ENCODE results near the gene TCF3.

DNA sequence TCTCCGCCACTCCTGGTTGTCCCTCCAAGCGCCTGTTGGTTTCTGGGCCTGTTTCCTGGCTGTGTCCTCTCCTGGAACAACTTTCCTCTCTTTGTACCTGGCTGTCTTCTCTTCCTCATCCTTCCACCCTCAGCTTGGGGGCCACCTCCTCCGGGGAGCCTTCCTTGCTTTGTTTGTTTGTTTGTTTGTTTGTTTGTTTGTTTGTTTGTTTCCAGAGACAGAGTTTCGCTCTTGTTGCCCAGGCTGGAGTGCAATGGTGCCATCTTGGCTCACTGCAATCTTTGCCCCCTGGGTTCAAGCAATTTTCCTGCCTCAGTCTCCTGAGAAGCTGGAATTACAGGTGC, 6.6 kb upstream of the TCF3 start:
- no peak for TF ChIP-seq POLR2AphosphoS5 (IDR thresholded peaks at IDR 0.05; ENCODE audit: low read depth, low read length)
- TF ChIP-seq POLR2A (IDR thresholded peaks at IDR 0.05; ENCODE audit: low read depth, low read length) = no peak
